ENCODE data around the gene TMSB15A.
"Not testable (repeated sequence)": the region's sequence is repeated elsewhere in the genome, so short reads cannot be mapped to it uniquely, and the experiment has no call there.

TMSB15A gene

DNA sequence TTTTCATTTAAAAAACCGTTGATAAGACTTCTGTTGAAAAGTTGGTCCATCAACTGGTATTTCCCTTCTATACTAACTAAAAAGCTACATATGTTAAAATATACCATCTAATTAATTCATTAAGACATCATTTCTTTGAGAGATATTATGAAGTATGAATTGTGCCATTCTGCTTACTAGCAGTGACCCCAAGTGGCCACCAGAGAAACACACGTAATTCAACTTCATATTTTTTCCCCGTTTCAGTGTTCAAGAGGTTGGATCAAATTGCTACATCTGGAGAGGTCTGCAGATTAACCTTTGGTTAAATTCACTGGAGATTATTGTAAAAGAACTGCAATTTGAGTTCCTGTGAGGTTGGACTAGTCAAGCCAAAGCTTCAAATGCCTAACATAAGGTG lies 46.3 kb downstream of the TMSB15A start:
- DNase-seq; H3K4me3 Mint-ChIP-seq; H3K36me3 Mint-ChIP-seq (ENCODE audit: insufficient read depth); H3K4me1 Mint-ChIP-seq (ENCODE audit: low read depth in 2 of 2); H3K27ac Mint-ChIP-seq; ATAC-seq (replicated peaks); H3K27me3 Mint-ChIP-seq; H3K9me3 Mint-ChIP-seq: not testable (repeated sequence)
